Smooth muscle cell of the pulmonary artery (primary cell): Measurements from ENCODE around the gene ZNF77. TPM values are rescaled to one million over a fixed set of nuclear protein-coding genes. Genes with fewer than 3 reads are reported as not detected.

Source experiments
- total RNA-seq: library from RNA; depleted of rRNA; stranded (reverse); fragments of >200 nt; gene quantifications from 2 replicates; pipeline ENCODE4 v1.2.3, GENCODE V29; 2014

The ZNF77 gene
- 2.5 and 3.3 TPM in 2 replicates for total RNA-seq

GRCh38 chr19:2944775-2945574 is at the start of gene ZNF77:
TSS of gene ZNF77 (minus strand) at chr19:2944971. CDS start at chr19:2944840, 131 bp downstream.

GRCh38 chr19:2977001-2977745 is 32.4 kb upstream of the ZNF77 start, which contains the start of gene TLE6:
TSS of gene TLE6 (plus strand) at chr19:2977564. CDS start at chr19:2978234, 670 bp downstream.

GRCh38 chr19:2900296-2901252 is 44.2 kb downstream of the ZNF77 start, which contains the start of gene ZNF57:
TSS of gene ZNF57 (plus strand) at chr19:2900928. CDS start at chr19:2901046, 118 bp downstream.

Other genes starting within 250 kb of the ZNF77 start
- 0.39 and 0.73 TPM in 2 replicates for gene GNG7, start 242.3 kb downstream of the ZNF77 start, total RNA-seq
- gene DIRAS1, start 223.6 kb downstream of the ZNF77 start, total RNA-seq: 2.3 TPM in 2 replicates
- 24.3 and 33.6 TPM in 2 replicates for gene SLC39A3, start 205.0 kb downstream of the ZNF77 start, total RNA-seq
- 33.4 and 39.4 TPM in 2 replicates for gene SGTA, start 161.7 kb downstream of the ZNF77 start, total RNA-seq
- gene THOP1, start 159.5 kb downstream of the ZNF77 start, total RNA-seq: 70.6 and 95.3 TPM in 2 replicates
- 4.5 and 5.2 TPM in 2 replicates for gene ZNF554, start 125.1 kb downstream of the ZNF77 start, total RNA-seq
- gene ZNF555, start 103.5 kb downstream of the ZNF77 start, total RNA-seq: 5.1 and 6.3 TPM in 2 replicates
- 0.03 and 0.07 TPM in 2 replicates for gene ZNF556, start 77.6 kb downstream of the ZNF77 start, total RNA-seq
- gene ZNF57, start 44.0 kb downstream of the ZNF77 start, total RNA-seq: 2.9 and 3.3 TPM in 2 replicates
- gene TLE6, start 32.6 kb upstream of the ZNF77 start, total RNA-seq: 1.2 and 2.7 TPM in 2 replicates
- gene TLE2, start 84.3 kb upstream of the ZNF77 start, total RNA-seq: 14.1 and 17.6 TPM in 2 replicates
- 157 and 220 TPM in 2 replicates for gene TLE5, start 117.5 kb upstream of the ZNF77 start, total RNA-seq
- 69.9 and 76.5 TPM in 2 replicates for gene GNA11, start 149.4 kb upstream of the ZNF77 start, total RNA-seq
- gene GNA15, start 191.1 kb upstream of the ZNF77 start, total RNA-seq: 0.07 and 0.33 TPM in 2 replicates
- not detected in 2 replicates for gene S1PR4, start 233.8 kb upstream of the ZNF77 start, total RNA-seq
- gene NCLN, start 241.0 kb upstream of the ZNF77 start, total RNA-seq: 52.9 and 86.1 TPM in 2 replicates